ENCODE measurements around the gene PAPOLA.

PAPOLA gene

DNA sequence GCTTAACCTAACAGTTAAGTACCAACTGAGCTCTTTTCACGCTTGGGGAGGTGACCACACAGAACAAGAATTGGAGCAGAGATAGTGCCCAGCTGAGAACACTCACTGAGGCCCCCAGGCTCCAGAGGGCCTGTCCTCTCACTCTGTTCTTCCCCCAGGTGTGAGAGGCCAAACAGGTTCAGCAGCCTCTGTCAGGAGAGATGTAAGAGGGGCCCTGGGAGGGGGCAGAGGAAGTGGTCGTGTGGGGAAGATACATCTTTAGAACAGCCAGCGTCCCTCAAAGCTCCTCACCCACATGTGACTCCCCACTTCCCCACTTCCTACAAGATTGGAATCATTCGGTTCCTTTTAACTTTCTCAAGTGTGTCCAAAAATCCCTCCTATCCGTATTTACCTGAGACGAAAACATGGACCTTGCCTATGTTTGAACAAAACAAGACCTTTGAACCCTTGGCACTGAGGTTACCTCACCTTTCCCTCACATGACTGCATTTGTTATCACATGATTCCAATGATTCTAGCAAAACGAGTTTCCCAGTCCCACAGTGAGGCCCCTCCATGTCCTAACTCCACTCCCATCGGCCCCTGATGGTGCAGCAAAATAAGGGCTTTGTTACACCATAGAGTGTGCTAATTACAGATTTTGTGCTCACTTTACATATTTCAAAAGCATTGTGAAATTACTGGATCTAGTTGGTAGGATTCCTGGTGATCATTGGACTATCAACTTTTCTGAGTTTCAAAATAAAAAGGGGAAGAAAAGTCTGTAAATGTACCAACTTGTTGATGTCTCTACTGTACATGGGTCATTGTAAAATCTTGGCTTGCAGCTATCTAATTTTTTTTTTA is 40.0 kb upstream of the PAPOLA start:
- DNase-seq, result no peak
- Histone ChIP-seq H3K9ac (ENCODE audit: low read length) (no peak overlapping the region), H2AK5ac (ENCODE audit: low read length, severe bottlenecking) (no peak overlapping the region), H3K23ac (ENCODE audit: low read length in 2 of 2) (no peak overlapping the region), H2BK12ac (ENCODE audit: low read length in 2 of 2) (no peak overlapping the region), H2BK5ac (ENCODE audit: low read depth, low read length, poor library complexity, severe bottlenecking) (no peak overlapping the region), H4K8ac (ENCODE audit: low read length) (no peak overlapping the region), H3K27me3 (ENCODE audit: control insufficient read depth in 1 of 2, insufficient read depth in 1 of 2, low read length in 2 of 2) (peaks cover 0 to 9% of the 10 kb centered on the region in 2 experiments), H3K36me3 (ENCODE audit: control insufficient read depth in 1 of 2, insufficient read depth in 2 of 2, low read depth in 1 of 2, low read length in 2 of 2) (no peaks in the 10 kb centered on the region), H4K91ac (ENCODE audit: low read length) (no peak overlapping the region), H3K4me1 (ENCODE audit: control insufficient read depth, insufficient read depth, low read depth, low read length) (no peaks in the 10 kb centered on the region), H2BK15ac (ENCODE audit: low read depth, poor library complexity, severe bottlenecking) (no peak overlapping the region), H3K79me1 (replicated peaks; ENCODE audit: low read length, poor library complexity, severe bottlenecking) (no peaks in the 10 kb centered on the region), H3K4me2 (ENCODE audit: low read length, poor library complexity, severe bottlenecking) (no peak overlapping the region), H3K9me3 (ENCODE audit: control insufficient read depth, low read length) (no peaks in the 10 kb centered on the region), H2BK120ac (ENCODE audit: low read depth, low read length) (no peak overlapping the region), H3K27ac (ENCODE audit: low read length, poor library complexity, severe bottlenecking) (no peak overlapping the region), H2AFZ (ENCODE audit: low read depth, low read length) (no peak overlapping the region), H3K4me3 (ENCODE audit: insufficient read depth in 1 of 2, low read depth in 1 of 2, low read length in 2 of 2) (no peak overlapping the region), H3K4ac (ENCODE audit: low read depth in 1 of 2, low read length in 2 of 2) (no peak overlapping the region), H3K14ac (ENCODE audit: low read length in 2 of 2) (no peak overlapping the region), H3K18ac (ENCODE audit: low read depth in 1 of 2, low read length in 2 of 2) (no peak overlapping the region)
- 85% methylated on average over 6 of the region's 8 CpGs for WGBS

DNA sequence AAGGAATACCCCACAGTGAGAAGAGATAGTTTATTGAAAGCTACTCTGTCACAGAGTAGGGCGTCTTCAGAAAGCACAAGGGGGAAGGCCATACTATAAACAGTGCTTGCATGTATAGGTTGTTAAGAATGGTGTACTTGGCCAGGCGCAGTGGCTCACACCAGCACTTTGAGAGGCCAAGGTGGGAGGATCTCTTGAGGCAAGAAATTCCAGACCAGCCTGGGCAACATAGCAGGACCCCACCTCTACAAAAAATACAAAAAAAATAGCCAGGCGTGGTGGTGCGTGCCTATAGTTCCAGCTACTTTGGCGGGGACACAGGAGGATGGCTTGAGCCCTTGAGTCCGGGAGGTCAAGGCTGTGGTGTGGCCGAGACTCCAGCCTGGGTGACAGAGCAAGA is 38.0 kb upstream of the PAPOLA start:
- H2BK15ac ChIP-seq (ENCODE audit: low read depth, poor library complexity, severe bottlenecking), result no peak overlapping the region
- H3K27ac ChIP-seq (ENCODE audit: low read length, poor library complexity, severe bottlenecking), result no peak overlapping the region
- no peak for DNase-seq
- no peaks in the 10 kb centered on the region for H3K4me1 ChIP-seq (ENCODE audit: control insufficient read depth, insufficient read depth, low read depth, low read length)
- no peak overlapping the region for H4K8ac ChIP-seq (ENCODE audit: low read length)
- no peak overlapping the region for H3K4ac ChIP-seq (ENCODE audit: low read depth in 1 of 2, low read length in 2 of 2)
- H3K14ac ChIP-seq (ENCODE audit: low read length in 2 of 2), result no peak overlapping the region
- H3K18ac ChIP-seq (ENCODE audit: low read depth in 1 of 2, low read length in 2 of 2), result no peak overlapping the region
- H3K9me3 ChIP-seq (ENCODE audit: control insufficient read depth, low read length), result no peaks in the 10 kb centered on the region
- H3K4me2 ChIP-seq (ENCODE audit: low read length, poor library complexity, severe bottlenecking), result no peak overlapping the region
- H2AK5ac ChIP-seq (ENCODE audit: low read length, severe bottlenecking), result no peak overlapping the region
- H3K36me3 ChIP-seq (ENCODE audit: control insufficient read depth in 1 of 2, insufficient read depth in 2 of 2, low read depth in 1 of 2, low read length in 2 of 2), result no peaks in the 10 kb centered on the region
- H2BK5ac ChIP-seq (ENCODE audit: low read depth, low read length, poor library complexity, severe bottlenecking), result no peak overlapping the region
- H3K79me1 ChIP-seq (replicated peaks; ENCODE audit: low read length, poor library complexity, severe bottlenecking), result no peaks in the 10 kb centered on the region
- H4K91ac ChIP-seq (ENCODE audit: low read length), result no peak overlapping the region
- no peak overlapping the region for H2AFZ ChIP-seq (ENCODE audit: low read depth, low read length)
- no peak overlapping the region for H3K9ac ChIP-seq (ENCODE audit: low read length)
- no peak overlapping the region for H3K23ac ChIP-seq (ENCODE audit: low read length in 2 of 2)
- H2BK12ac ChIP-seq (ENCODE audit: low read length in 2 of 2), result no peak overlapping the region
- no peak overlapping the region for H2BK120ac ChIP-seq (ENCODE audit: low read depth, low read length)
- H3K27me3 ChIP-seq (ENCODE audit: control insufficient read depth in 1 of 2, insufficient read depth in 1 of 2, low read length in 2 of 2), result peaks cover 0 to 9% of the 10 kb centered on the region in 2 experiments
- WGBS, result 86% methylated on average over 7 of the region's 7 CpGs
- no peak overlapping the region for H3K4me3 ChIP-seq (ENCODE audit: insufficient read depth in 1 of 2, low read depth in 1 of 2, low read length in 2 of 2)

DNA sequence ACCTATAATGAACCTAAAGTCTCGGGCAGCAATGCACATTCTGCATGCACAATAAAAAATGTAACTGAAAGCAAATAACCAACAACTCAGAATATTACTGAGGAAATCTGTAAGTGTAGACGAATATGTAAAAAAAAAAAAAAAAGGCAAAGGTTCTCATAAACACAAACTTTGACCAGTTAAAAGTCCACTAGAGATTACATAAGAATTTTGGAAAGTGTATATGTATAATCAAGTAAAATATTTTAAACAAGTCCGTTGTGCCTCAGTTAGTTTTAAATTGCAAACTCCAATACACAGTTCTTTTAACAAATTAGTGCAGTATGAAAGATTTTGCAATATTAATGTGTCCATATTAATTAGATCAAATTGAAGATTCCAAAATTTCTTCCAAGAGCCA is 35.3 kb upstream of the PAPOLA start:
- H2AK5ac ChIP-seq (ENCODE audit: low read length, severe bottlenecking), result no peak overlapping the region
- no CpG with 5 or more reads among the region's 3 CpGs for WGBS

GRCh38 chr14:96470331-96470730 is 31.9 kb upstream of the PAPOLA start:
- WGBS, result 83% methylated on average over 1 of the region's 4 CpGs
- no peak overlapping the region for H3K27ac ChIP-seq (ENCODE audit: low read length, poor library complexity, severe bottlenecking)
- H3K23ac ChIP-seq (ENCODE audit: low read length in 2 of 2), result no peak overlapping the region
- H3K14ac ChIP-seq (ENCODE audit: low read length in 2 of 2), result no peak overlapping the region
- no peaks in the 10 kb centered on the region for H3K9me3 ChIP-seq (ENCODE audit: control insufficient read depth, low read length)
- H2AFZ ChIP-seq (ENCODE audit: low read depth, low read length), result no peak overlapping the region
- no peak overlapping the region for H3K9ac ChIP-seq (ENCODE audit: low read length)
- H3K79me1 ChIP-seq (replicated peaks; ENCODE audit: low read length, poor library complexity, severe bottlenecking), result no peaks in the 10 kb centered on the region
- no peak overlapping the region for H3K4me2 ChIP-seq (ENCODE audit: low read length, poor library complexity, severe bottlenecking)
- no peak overlapping the region for H2BK5ac ChIP-seq (ENCODE audit: low read depth, low read length, poor library complexity, severe bottlenecking)
- no peak overlapping the region for H3K18ac ChIP-seq (ENCODE audit: low read depth in 1 of 2, low read length in 2 of 2)
- H3K4ac ChIP-seq (ENCODE audit: low read depth in 1 of 2, low read length in 2 of 2), result no peak overlapping the region
- H3K4me1 ChIP-seq (ENCODE audit: control insufficient read depth, insufficient read depth, low read depth, low read length), result no peaks in the 10 kb centered on the region
- no peak overlapping the region for H2AK5ac ChIP-seq (ENCODE audit: low read length, severe bottlenecking)
- no peak overlapping the region for H2BK12ac ChIP-seq (ENCODE audit: low read length in 2 of 2)
- H3K27me3 ChIP-seq (ENCODE audit: control insufficient read depth in 1 of 2, insufficient read depth in 1 of 2, low read length in 2 of 2), result no peaks in the 10 kb centered on the region
- H3K4me3 ChIP-seq (ENCODE audit: insufficient read depth in 1 of 2, low read depth in 1 of 2, low read length in 2 of 2), result no peak overlapping the region
- H4K8ac ChIP-seq (ENCODE audit: low read length), result no peak overlapping the region
- DNase-seq, result no peak
- H3K36me3 ChIP-seq (ENCODE audit: control insufficient read depth in 1 of 2, insufficient read depth in 2 of 2, low read depth in 1 of 2, low read length in 2 of 2), result no peaks in the 10 kb centered on the region
- H4K91ac ChIP-seq (ENCODE audit: low read length), result no peak overlapping the region
- no peak overlapping the region for H2BK120ac ChIP-seq (ENCODE audit: low read depth, low read length)
- H2BK15ac ChIP-seq (ENCODE audit: low read depth, poor library complexity, severe bottlenecking), result no peak overlapping the region

More for the DNA sequence above, 35.3 kb upstream of the PAPOLA start:
- Histone ChIP-seq H3K9ac (ENCODE audit: low read length) (no peak overlapping the region), H3K36me3 (ENCODE audit: control insufficient read depth in 1 of 2, insufficient read depth in 2 of 2, low read depth in 1 of 2, low read length in 2 of 2) (no peaks in the 10 kb centered on the region), H3K18ac (ENCODE audit: low read depth in 1 of 2, low read length in 2 of 2) (no peak overlapping the region), H3K4me1 (ENCODE audit: control insufficient read depth, insufficient read depth, low read depth, low read length) (no peaks in the 10 kb centered on the region), H2AFZ (ENCODE audit: low read depth, low read length) (no peak overlapping the region), H3K9me3 (ENCODE audit: control insufficient read depth, low read length) (no peaks in the 10 kb centered on the region), H3K4ac (ENCODE audit: low read depth in 1 of 2, low read length in 2 of 2) (no peak overlapping the region), H2BK12ac (ENCODE audit: low read length in 2 of 2) (no peak overlapping the region), H3K27me3 (ENCODE audit: control insufficient read depth in 1 of 2, insufficient read depth in 1 of 2, low read length in 2 of 2) (peaks cover 0 to 3% of the 10 kb centered on the region in 2 experiments), H2BK120ac (ENCODE audit: low read depth, low read length) (no peak overlapping the region), H4K8ac (ENCODE audit: low read length) (no peak overlapping the region), H3K14ac (ENCODE audit: low read length in 2 of 2) (no peak overlapping the region), H2BK15ac (ENCODE audit: low read depth, poor library complexity, severe bottlenecking) (no peak overlapping the region), H3K4me2 (ENCODE audit: low read length, poor library complexity, severe bottlenecking) (no peak overlapping the region), H2BK5ac (ENCODE audit: low read depth, low read length, poor library complexity, severe bottlenecking) (no peak overlapping the region), H3K27ac (ENCODE audit: low read length, poor library complexity, severe bottlenecking) (no peak overlapping the region), H3K79me1 (replicated peaks; ENCODE audit: low read length, poor library complexity, severe bottlenecking) (no peaks in the 10 kb centered on the region), H3K23ac (ENCODE audit: low read length in 2 of 2) (no peak overlapping the region), H3K4me3 (ENCODE audit: insufficient read depth in 1 of 2, low read depth in 1 of 2, low read length in 2 of 2) (no peak overlapping the region), H4K91ac (ENCODE audit: low read length) (no peak overlapping the region)
- no peak for DNase-seq
